Aorta (tissue), 5 donors: ENCODE data around the gene TPH1. TPM values are rescaled to one million over a fixed set of nuclear protein-coding genes. Genes with fewer than 3 reads are reported as not detected.

ENCODE experiments used
- ATAC-seq: fragments of 200-7000 bp; cut with Tn5 transposase; one replicate; pipeline ENCODE4 v1.9.1; 2022; ENCODE audit warnings: moderate library complexity; ENCODE audit not compliant: low FRiP score
- DNase-seq, 2 donors: peaks; one replicate each; pipeline ENCODE4 v3.0.0-alpha.2; 2020
- H3K27ac ChIP-seq, 2 donors: one replicate each; pipeline ENCODE4 v1.5.1; 2013; ENCODE audit warnings: low read length in 2 of 2, mild to moderate bottlenecking in 2 of 2, moderate library complexity in 2 of 2, control low read depth in 1 of 2, inconsistent platforms in 1 of 2, low read depth in 1 of 2
- H3K27me3 ChIP-seq, 2 donors: one replicate each; pipeline ENCODE4 v1.6.1; 2013; ENCODE audit warnings: control low read depth in 1 of 2, low read length in 1 of 2, mild to moderate bottlenecking in 1 of 2, moderate library complexity in 1 of 2; ENCODE audit not compliant: insufficient read depth in 2 of 2, control insufficient read depth in 1 of 2
- H3K36me3 ChIP-seq, 2 donors: one replicate each; pipeline ENCODE4 v1.6.1; 2013; ENCODE audit warnings: control low read depth in 1 of 2, low read length in 1 of 2, mild to moderate bottlenecking in 1 of 2; ENCODE audit not compliant: insufficient read depth in 2 of 2, control insufficient read depth in 1 of 2
- H3K4me1 ChIP-seq, 2 donors: one replicate each; pipeline ENCODE4 v1.6.1; 2013; ENCODE audit warnings: low read length in 2 of 2, control low read depth in 1 of 2, mild to moderate bottlenecking in 1 of 2, moderate library complexity in 1 of 2; ENCODE audit not compliant: insufficient read depth in 2 of 2, control insufficient read depth in 1 of 2
- H3K4me3 ChIP-seq, 2 donors: one replicate each; pipeline ENCODE4 v1.5.1; 2013; ENCODE audit warnings: low read length in 2 of 2, control low read depth in 1 of 2, mild to moderate bottlenecking in 1 of 2
- H3K9me3 ChIP-seq: one replicate; pipeline ENCODE4 v1.6.1; 2013; ENCODE audit warnings: mild to moderate bottlenecking, low read length; ENCODE audit not compliant: control insufficient read depth
- WGBS, 2 donors: extraction: QIAGEN DNeasy Blood & Tissue Kit; methylation state at CpG; one replicate each; pipeline ENCODE4 v1.1.7; 2013; 5-methylcytosine and 5-hydroxymethylcytosine counted together
- intact Hi-C, 2 donors: fragments of 100-400 bp; cut with DNase I; formaldehyde crosslinking; loops; one replicate each; pipeline versions ENCODE4 v1.14.2 to v1.15.0; 2022
- long read RNA-seq, 2 donors: library from polyadenylated mRNA; unstranded; transcript quantifications; one replicate each; pipeline ENCODE4 v2.0.0, GENCODE V29; 2020 to 2021
- polyA plus RNA-seq, 2 donors: library from polyadenylated mRNA; stranded (reverse); fragments of 200-250 nt; gene quantifications; one replicate each; pipeline ENCODE4 v1.2.3, GENCODE V29; 2013
- total RNA-seq, 2 donors: library from RNA; stranded (reverse); fragmentation: NEBNext Ultra II Directional; extraction: Animal tissue kit (Norgen Biotek cat#: 25700); gene quantifications; one replicate each; pipeline ENCODE4 v1.2.1, GENCODE V29; 2021
- donor health status: healthy with polysubstance abuse.
- donor health status: Bipolar disorder and iron deficiency.
- donor health status: DM: no; HTN: no; CAD: no.
- donor health status: DM: no; HTN: no; CAD: no.
- donor health status: DM: yes; HTN: yes; CAD: no.

The TPH1 gene
- total RNA-seq: 10 to 100 TPM; 14.9 to 20.0 TPM
- polyA plus RNA-seq: 10 to 100 TPM in 1 of 2 donors, 1 to 10 TPM in 1; 5.2 to 22.7 TPM
- long read RNA-seq, donor 1, full-length matches to known transcripts: 1 of 6 reads
- long read RNA-seq, donor 1, partial matches to known transcripts: 1 of 6 reads
- long read RNA-seq, donor 1, other reads (novel, unspliced or antisense): 4 of 6 reads
- long read RNA-seq, donor 2, partial matches to known transcripts: 0 of 17 reads
- long read RNA-seq, donor 2, other reads (novel, unspliced or antisense): 17 of 17 reads

DNA sequence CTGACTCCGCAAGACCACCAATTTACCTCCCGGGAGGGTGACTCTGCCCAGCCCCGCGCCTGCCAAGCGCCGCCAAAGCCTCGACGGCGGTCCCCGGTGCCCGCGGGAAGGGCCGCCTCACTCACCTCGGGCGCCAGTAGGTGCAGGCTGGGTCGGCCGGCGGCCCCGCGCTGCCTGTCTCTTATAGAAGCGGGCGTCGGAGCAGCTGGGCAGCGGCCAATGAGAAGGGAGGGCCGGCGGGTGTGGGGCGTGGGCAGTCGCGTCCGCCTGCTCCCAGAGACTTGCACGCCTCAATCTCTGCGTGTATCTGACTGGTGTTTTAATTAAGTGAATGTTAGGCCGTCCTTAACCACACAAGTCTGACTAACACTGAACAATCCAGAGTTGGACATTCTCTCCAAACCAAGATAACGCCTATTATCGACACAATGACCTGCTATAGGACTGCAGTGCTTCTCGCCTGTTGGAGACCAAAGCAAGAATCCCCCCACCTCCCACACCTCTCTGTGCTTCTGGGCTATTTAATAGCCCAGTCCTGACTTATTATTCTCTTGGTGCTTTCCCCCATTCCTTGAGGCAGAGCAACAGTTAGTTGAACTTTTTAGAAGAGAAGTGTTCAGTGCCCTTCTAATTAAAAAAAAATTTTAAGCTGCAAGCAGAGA, at the start of gene TPH1:
TPH1 (minus strand) TSS at position 154 of the 662 bp plus-strand sequence. CDS start 5,507 bp downstream, outside the sequence.
- no peaks in the 10 kb centered on the region for H3K9me3 ChIP-seq
- intact Hi-C loops: loop anchor here (5.0 to 10.0 kb wide), 2 partner anchors 34 to 59 kb away; partner anchors contain the start of genes SAAL1 (in 1 of the 2) and SERGEF (in 1 of the 2)
- ATAC-seq (peak; percentile 85), DNase-seq (peak; percentile 71 to 86)
- 0 to 2% methylated on average over 36 of the region's 36 CpGs for WGBS, 2 donors
- H3K27ac ChIP-seq: peak within 1 kb of the TSS; percentile 67 to 68
- H3K4me1 ChIP-seq: no peaks in the 10 kb centered on the region
- H3K4me3 ChIP-seq: peak within 1 kb of the TSS; percentile 57 to 81
- H3K36me3 ChIP-seq: no peaks in the 10 kb centered on the region
- no peaks in the 10 kb centered on the region for H3K27me3 ChIP-seq

DNA sequence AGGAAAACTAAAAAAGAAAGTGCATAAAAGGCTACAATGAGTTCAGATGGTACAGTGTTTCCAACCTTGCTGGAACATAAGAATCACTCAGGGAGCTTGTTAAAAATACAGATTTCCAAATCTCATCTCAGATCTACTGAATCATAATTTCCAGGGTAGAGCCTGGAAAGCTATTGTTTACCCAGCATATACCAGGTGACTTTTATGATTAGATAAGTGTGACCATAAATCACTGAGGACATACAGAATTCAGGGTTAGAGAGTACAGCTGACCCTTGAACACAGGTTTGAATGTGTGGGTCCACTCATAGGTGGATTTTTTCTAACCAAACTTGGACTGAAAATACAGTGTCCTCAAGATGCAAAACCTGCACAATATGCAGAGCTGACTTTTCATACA, 47.9 kb upstream of the TPH1 start:
- intact Hi-C loops: no loop called here
- no peak overlapping the region for H3K4me3 ChIP-seq
- no peaks in the 10 kb centered on the region for H3K27me3 ChIP-seq
- H3K9me3 ChIP-seq: no peaks in the 10 kb centered on the region
- no peak for ATAC-seq
- no peaks in the 10 kb centered on the region for H3K4me1 ChIP-seq
- DNase-seq: no peak
- H3K36me3 ChIP-seq: peaks cover 4 to 7% of the 10 kb centered on the region in 2 donors
- no peak overlapping the region for H3K27ac ChIP-seq

DNA sequence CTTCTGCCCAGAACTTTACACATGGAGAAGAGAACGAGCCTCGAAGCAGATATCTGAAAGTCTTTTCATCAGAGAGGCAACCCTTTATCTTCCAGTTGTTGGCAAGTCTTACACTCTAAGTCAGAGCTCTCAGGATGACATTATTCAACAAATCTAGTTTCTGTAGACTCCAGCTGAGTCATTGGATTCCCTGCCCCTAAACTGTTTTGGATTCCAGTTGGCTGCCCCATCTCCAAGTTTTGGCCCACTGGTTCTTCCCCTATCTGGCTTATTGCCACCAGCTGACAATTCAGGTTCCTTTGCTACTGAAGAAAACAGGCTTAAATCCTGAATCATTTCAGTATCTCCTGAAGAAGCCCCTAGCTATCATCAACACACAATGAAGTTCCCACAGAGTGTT, 45.7 kb upstream of the TPH1 start:
- Histone ChIP-seq H3K27me3 (no peaks in the 10 kb centered on the region), H3K4me1 (peaks cover 1 to 2% of the 10 kb centered on the region in 2 donors), H3K4me3 (no peak overlapping the region), H3K27ac (no peak overlapping the region), H3K36me3 (peaks cover 7% of the 10 kb centered on the region in 2 donors), H3K9me3 (no peaks in the 10 kb centered on the region)
- DNase-seq: no peak
- ATAC-seq: no peak
- intact Hi-C loops: no loop called here
- 43 to 68% methylated on average over 2 of the region's 2 CpGs for WGBS, 2 donors

DNA sequence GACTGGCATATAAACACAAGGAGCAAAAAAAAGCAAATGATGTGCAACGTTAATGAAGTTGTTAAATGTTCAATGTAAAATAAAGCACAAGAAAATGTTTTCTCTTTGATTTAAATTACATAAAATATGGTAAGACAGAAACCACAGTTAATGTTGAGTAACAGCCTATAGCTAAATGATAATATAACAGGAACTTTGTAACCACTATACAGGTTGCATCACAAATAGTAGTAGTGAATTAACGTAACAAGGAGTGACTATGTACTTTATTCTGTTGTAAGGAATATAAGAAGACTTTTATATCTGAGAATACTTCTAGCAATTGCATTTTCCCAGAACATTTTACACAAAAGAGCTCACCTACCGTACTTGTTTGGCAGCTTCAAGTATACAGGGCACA, 42.9 kb upstream of the TPH1 start:
- no peaks in the 10 kb centered on the region for H3K9me3 ChIP-seq
- peaks cover 0 to 6% of the 10 kb centered on the region in 2 donors for H3K36me3 ChIP-seq
- no peak for DNase-seq
- H3K27me3 ChIP-seq: no peaks in the 10 kb centered on the region
- H3K4me1 ChIP-seq: peaks cover 1 to 2% of the 10 kb centered on the region in 2 donors
- intact Hi-C loops: no loop called here
- no peak overlapping the region for H3K27ac ChIP-seq
- WGBS, 2 donors: 27 to 60% methylated on average over 3 of the region's 3 CpGs
- no peak for ATAC-seq
- H3K4me3 ChIP-seq: no peak overlapping the region

DNA sequence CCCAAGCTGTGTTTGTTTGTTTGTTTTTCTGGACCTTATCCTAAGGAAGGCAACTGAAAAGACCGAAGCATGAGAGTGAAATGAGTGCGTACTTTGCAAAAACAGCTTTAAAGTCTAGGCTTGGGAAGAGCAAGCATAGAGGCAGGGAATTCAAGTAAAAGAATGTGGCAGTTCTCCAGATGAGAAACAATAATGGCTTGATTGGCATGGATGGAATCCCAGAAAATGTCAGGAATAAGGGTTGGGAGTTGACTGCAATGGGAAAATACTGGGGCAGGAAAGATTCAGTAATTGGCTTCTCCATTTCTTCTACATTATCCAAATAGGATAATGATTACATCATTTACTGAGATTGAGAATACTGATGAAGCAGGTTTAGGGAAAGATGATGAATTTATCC, 42.3 kb upstream of the TPH1 start:
- H3K4me3 ChIP-seq: no peak overlapping the region
- no peaks in the 10 kb centered on the region for H3K9me3 ChIP-seq
- intact Hi-C loops: no loop called here
- no peak for DNase-seq
- no peak for ATAC-seq
- H3K4me1 ChIP-seq: peaks cover 1 to 2% of the 10 kb centered on the region in 2 donors
- H3K27ac ChIP-seq: no peak overlapping the region
- H3K36me3 ChIP-seq: peaks cover 0 to 6% of the 10 kb centered on the region in 2 donors
- WGBS, 2 donors: 7 to 42% methylated on average over 2 of the region's 2 CpGs
- no peaks in the 10 kb centered on the region for H3K27me3 ChIP-seq

DNA sequence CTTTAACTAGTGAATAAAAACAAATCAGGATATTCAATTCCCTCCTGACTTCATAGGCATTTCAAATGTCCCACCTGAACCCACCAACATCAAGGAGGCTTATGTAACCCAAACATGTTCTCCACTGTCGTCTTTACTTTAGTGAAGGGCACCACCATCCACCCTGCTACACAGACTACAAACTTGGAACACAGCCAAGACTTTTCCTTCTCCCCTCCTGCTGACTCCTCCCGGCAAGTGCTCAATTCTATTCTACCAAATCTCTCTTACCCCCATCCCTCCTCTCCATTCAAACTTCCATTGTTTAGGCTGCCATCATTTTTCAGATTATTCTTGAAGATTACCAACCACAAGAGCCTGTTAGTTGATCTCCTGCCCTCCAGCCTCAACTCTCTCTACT, 35.5 kb upstream of the TPH1 start:
- 35 to 42% methylated on average over 2 of the region's 2 CpGs for WGBS, 2 donors
- no peak for ATAC-seq
- no peak overlapping the region for H3K4me3 ChIP-seq
- peaks cover 0 to 2% of the 10 kb centered on the region in 2 donors for H3K36me3 ChIP-seq
- H3K9me3 ChIP-seq: no peaks in the 10 kb centered on the region
- intact Hi-C loops: no loop called here
- no peaks in the 10 kb centered on the region for H3K4me1 ChIP-seq
- no peak for DNase-seq
- no peak overlapping the region for H3K27ac ChIP-seq
- no peaks in the 10 kb centered on the region for H3K27me3 ChIP-seq

DNA sequence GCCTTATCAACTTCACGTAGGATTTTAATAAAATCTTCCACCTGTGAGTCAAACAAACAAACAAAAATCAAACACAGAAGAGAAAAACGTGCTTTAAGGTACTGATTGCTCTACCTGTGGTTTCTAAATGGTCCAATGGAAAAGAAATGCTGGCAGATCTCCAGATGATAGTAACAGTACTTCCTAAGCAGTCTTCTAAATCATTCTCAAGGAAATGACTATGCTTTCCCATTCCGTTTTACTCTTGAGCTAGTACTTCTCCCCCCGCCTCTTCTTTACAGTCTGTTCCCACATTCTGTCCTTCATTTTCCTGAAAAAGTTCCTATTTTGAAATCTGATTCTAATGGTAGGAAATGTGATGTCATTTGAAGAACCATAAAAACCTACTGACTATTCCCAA, 34.4 kb upstream of the TPH1 start:
- no peaks in the 10 kb centered on the region for H3K4me1 ChIP-seq
- intact Hi-C loops: no loop called here
- no peaks in the 10 kb centered on the region for H3K27me3 ChIP-seq
- no peaks in the 10 kb centered on the region for H3K9me3 ChIP-seq
- no peak overlapping the region for H3K4me3 ChIP-seq
- ATAC-seq (no peak), DNase-seq (no peak)
- H3K27ac ChIP-seq: no peak overlapping the region
- WGBS, 2 donors: 77 to 90% methylated on average over 4 of the region's 4 CpGs
- no peaks in the 10 kb centered on the region for H3K36me3 ChIP-seq

DNA sequence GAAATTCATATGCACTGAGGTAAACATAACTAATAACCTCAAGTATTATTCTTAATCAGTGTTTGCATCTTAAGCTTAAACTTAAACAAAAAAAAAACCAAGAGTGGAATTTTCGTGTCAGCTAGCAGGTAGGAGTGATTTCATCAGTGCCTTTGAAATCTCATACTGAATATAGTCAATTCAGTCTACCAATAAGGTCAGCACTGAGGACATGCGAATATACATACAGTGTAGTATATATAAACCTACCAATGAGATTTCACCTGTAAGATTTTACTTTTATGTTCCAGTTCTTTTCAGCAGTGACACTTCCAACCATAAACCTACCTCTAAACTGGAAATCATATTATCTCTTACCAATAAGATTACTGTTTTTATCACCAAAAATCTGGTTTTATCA, 32.8 kb upstream of the TPH1 start:
- no peak for ATAC-seq
- H3K9me3 ChIP-seq: no peaks in the 10 kb centered on the region
- DNase-seq: no peak
- no peaks in the 10 kb centered on the region for H3K27me3 ChIP-seq
- no peak overlapping the region for H3K4me3 ChIP-seq
- H3K27ac ChIP-seq: no peak overlapping the region
- no peaks in the 10 kb centered on the region for H3K4me1 ChIP-seq
- WGBS, 2 donors: 94 to 98% methylated on average over 2 of the region's 2 CpGs
- H3K36me3 ChIP-seq: no peaks in the 10 kb centered on the region
- intact Hi-C loops: no loop called here

DNA sequence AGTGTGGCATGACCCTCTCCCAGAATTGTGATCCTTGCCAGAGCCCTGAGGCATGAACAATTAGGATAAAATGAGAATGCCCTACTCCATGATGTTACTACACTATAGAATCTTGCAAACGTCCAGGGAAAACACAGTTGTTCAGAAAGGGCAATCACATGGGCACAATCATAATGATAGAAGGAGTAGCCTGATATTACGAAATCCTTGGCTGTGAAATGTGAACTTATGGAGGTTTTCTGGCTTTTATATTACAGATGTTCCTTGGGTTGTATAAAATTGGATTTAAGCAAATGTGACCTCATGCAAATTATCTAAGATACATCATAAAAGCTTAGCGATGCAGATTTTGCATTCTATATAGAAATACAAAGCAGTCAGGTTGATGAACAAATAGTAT, 29.4 kb upstream of the TPH1 start:
- H3K36me3 ChIP-seq: no peaks in the 10 kb centered on the region
- no peak overlapping the region for H3K4me3 ChIP-seq
- intact Hi-C loops: no loop called here
- H3K27ac ChIP-seq: no peak overlapping the region
- ATAC-seq (no peak), DNase-seq (no peak)
- no peaks in the 10 kb centered on the region for H3K27me3 ChIP-seq
- H3K9me3 ChIP-seq: no peaks in the 10 kb centered on the region
- 93 to 94% methylated on average over 3 of the region's 3 CpGs for WGBS, 2 donors
- H3K4me1 ChIP-seq: no peaks in the 10 kb centered on the region
